Neural cell (in vitro differentiated cells): ENCODE results near the gene ARID1B. TPM values are rescaled to one million over a fixed set of nuclear protein-coding genes. Genes with fewer than 3 reads are reported as not detected.

Experiments used
- H2AFZ ChIP-seq: fragments of 200-600, 300-800 bp; sonication (generic), shearing (Covaris generic); 2 replicates; pipeline ENCODE4 v1.6.0; 2014; ENCODE audit warnings: low read depth, mild to moderate bottlenecking, antibody characterized with exemption, low read length, moderate library complexity
- H3F3A ChIP-seq: fragments of 200-600 bp; shearing (Covaris generic); 2 replicates; pipeline ENCODE4 v1.6.1; 2016; ENCODE audit warnings: mild to moderate bottlenecking, moderate library complexity, mixed read lengths, antibody characterized with exemption, low read length; ENCODE audit not compliant: insufficient read depth, poor library complexity, severe bottlenecking
- H3K27ac ChIP-seq: fragments of 200-600, 300-800 bp; sonication (generic), shearing (Covaris generic); 2 replicates; pipeline ENCODE4 v1.5.1; 2014; ENCODE audit warnings: mild to moderate bottlenecking, low read length, moderate library complexity
- H3K27me3 ChIP-seq: fragments of 300-800, 200-600 bp; sonication (generic), shearing (Covaris generic); 2 replicates; pipeline ENCODE4 v1.6.0; 2014; ENCODE audit warnings: mild to moderate bottlenecking, low read depth, low read length, moderate library complexity; ENCODE audit not compliant: insufficient read depth
- H3K36me3 ChIP-seq: fragments of 300-800, 200-600 bp; sonication (generic), shearing (Covaris generic); 2 replicates; pipeline ENCODE4 v1.5.1; 2014; ENCODE audit warnings: mild to moderate bottlenecking, antibody characterized with exemption, low read length, moderate library complexity; ENCODE audit not compliant: insufficient read depth
- H3K4me2 ChIP-seq: fragments of 300-800, 200-600 bp; sonication (generic), shearing (Covaris generic); 2 replicates; pipeline ENCODE4 v1.6.0; 2014; ENCODE audit warnings: mild to moderate bottlenecking, low read length
- H3K4me3 ChIP-seq: fragments of 300-800, 200-600 bp; sonication (generic), shearing (Covaris generic); 2 replicates; pipeline ENCODE4 v1.5.1; 2014; ENCODE audit warnings: mild to moderate bottlenecking, low read length, moderate library complexity
- H3K79me2 ChIP-seq: fragments of 200-600 bp; shearing (Covaris generic); replicated peaks from 2 replicates; pipeline ENCODE4 v1.6.0; 2014; ENCODE audit warnings: mild to moderate bottlenecking, low read length, moderate library complexity; ENCODE audit not compliant: insufficient read depth
- H3K9ac ChIP-seq: fragments of 300-800, 200-600 bp; sonication (generic), shearing (Covaris generic); 2 replicates; pipeline ENCODE4 v1.6.1; 2016; ENCODE audit warnings: mild to moderate bottlenecking, low read length, mixed read lengths
- H3K9me2 ChIP-seq: fragments of 200-600 bp; shearing (Covaris generic); 2 replicates; pipeline ENCODE4 v1.6.1; 2016; ENCODE audit warnings: mild to moderate bottlenecking, low read length, mixed read lengths; ENCODE audit not compliant: insufficient read depth
- H3K9me3 ChIP-seq: fragments of 200-600, 300-800 bp; sonication (generic), shearing (Covaris generic); 2 replicates; pipeline ENCODE4 v1.6.1; 2016; ENCODE audit warnings: mild to moderate bottlenecking, mixed run types, low read length, moderate library complexity, mixed read lengths
- H4K20me1 ChIP-seq: fragments of 200-600 bp; shearing (Covaris generic); 2 replicates; pipeline ENCODE4 v1.6.1; 2016; ENCODE audit warnings: mild to moderate bottlenecking, mixed run types; ENCODE audit not compliant: insufficient read depth
- CTCF ChIP-seq: fragments of 450-650 bp; IDR thresholded peaks from 2 replicates; pipeline ENCODE4 v1.5.1; 2014; ENCODE audit warnings: antibody characterized with exemption, mild to moderate bottlenecking, moderate library complexity; ENCODE audit not compliant: poor library complexity, severe bottlenecking
- EP300 ChIP-seq: fragments of 450-650 bp; conservative IDR thresholded peaks from 2 replicates; pipeline ENCODE4 v1.6.1; 2014; ENCODE audit warnings: antibody characterized with exemption, mild to moderate bottlenecking, moderate library complexity; ENCODE audit not compliant: poor library complexity, severe bottlenecking
- EZH2 ChIP-seq: fragments of 200-600, 300-800 bp; shearing (Covaris generic), sonication (generic); IDR thresholded peaks from 2 replicates; pipeline ENCODE4 v1.6.1; 2014; ENCODE audit warnings: antibody characterized with exemption, low read length, borderline replicate concordance, mild to moderate bottlenecking; ENCODE audit not compliant: insufficient read depth, poor library complexity, severe bottlenecking
- MXI1 ChIP-seq: fragments of 450-650 bp; conservative IDR thresholded peaks from 2 replicates; pipeline ENCODE4 v1.6.1; 2014; ENCODE audit warnings: antibody characterized with exemption, mild to moderate bottlenecking; ENCODE audit not compliant: poor library complexity, severe bottlenecking
- POLR2AphosphoS5 ChIP-seq: IDR thresholded peaks from 2 replicates; pipeline ENCODE4 v1.6.1; 2012
- RAD21 ChIP-seq: fragments of 450-650 bp; conservative IDR thresholded peaks from 2 replicates; pipeline ENCODE4 v1.6.1; 2014; ENCODE audit warnings: antibody characterized with exemption, mild to moderate bottlenecking, moderate library complexity
- REST ChIP-seq: IDR thresholded peaks from 2 replicates; pipeline ENCODE4 v1.6.1; 2012; ENCODE audit warnings: borderline replicate concordance
- SMC3 ChIP-seq: fragments of 450-650 bp; conservative IDR thresholded peaks from 2 replicates; pipeline ENCODE4 v1.6.1; 2014; ENCODE audit warnings: antibody characterized with exemption, mild to moderate bottlenecking, moderate library complexity; ENCODE audit not compliant: poor library complexity
- TAF1 ChIP-seq: IDR thresholded peaks from 2 replicates; pipeline ENCODE4 v1.6.1; 2012; ENCODE audit warnings: low read depth
- polyA plus RNA-seq: library from polyadenylated mRNA; depleted of rRNA; stranded (reverse); fragments of >200 nt; gene quantifications from 2 replicates; pipeline ENCODE4 v1.2.3, GENCODE V29; 2014

The ARID1B gene
- polyA plus RNA-seq, 1 donor from 2014 or later: 35.0 TPM

GRCh38 chr6:157226026-157226625, 448.9 kb downstream of the ARID1B start:
- Histone ChIP-seq H4K20me1 (no peaks in the 10 kb centered on the region), H3K9ac (no peak overlapping the region), H3K4me2 (no peak overlapping the region), H3F3A (no peaks in the 10 kb centered on the region), H3K27ac (no peak overlapping the region), H2AFZ (no peak overlapping the region), H3K4me3 (no peak overlapping the region), H3K9me3 (no peaks in the 10 kb centered on the region), H3K27me3 (no peaks in the 10 kb centered on the region), H3K36me3 (no peaks in the 10 kb centered on the region), H3K9me2 (no peaks in the 10 kb centered on the region), H3K79me2 (no peaks in the 10 kb centered on the region)
- TF ChIP-seq RAD21: no peak
- TF ChIP-seq MXI1: no peak
- no peak for TF ChIP-seq TAF1
- TF ChIP-seq REST: no peak
- TF ChIP-seq SMC3: no peak
- TF ChIP-seq EP300: no peak
- no peak for TF ChIP-seq POLR2AphosphoS5
- no peak for TF ChIP-seq CTCF
- TF ChIP-seq EZH2: no peak

DNA sequence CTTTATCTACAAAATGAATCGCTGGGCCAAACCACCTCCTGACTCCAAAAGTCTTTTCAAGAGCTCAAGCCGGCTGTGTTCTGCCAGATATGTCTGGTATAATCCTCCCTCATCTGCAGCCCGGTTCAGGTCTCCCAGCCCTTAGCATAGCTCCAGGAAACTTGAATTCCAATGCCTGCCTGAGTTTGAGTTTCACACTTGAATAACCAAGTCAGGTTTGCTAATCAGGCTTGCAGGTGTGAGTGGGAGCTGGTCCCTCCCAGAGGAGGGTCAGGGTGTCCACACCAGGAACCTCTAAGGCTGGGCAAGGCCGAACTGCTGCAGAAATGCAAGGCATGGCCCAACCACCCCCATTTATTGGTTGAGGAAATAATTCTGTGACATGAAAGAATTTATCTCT, 449.6 kb downstream of the ARID1B start:
- TF ChIP-seq REST: no peak
- no peak for TF ChIP-seq POLR2AphosphoS5
- TF ChIP-seq EP300: no peak
- TF ChIP-seq SMC3: no peak
- TF ChIP-seq MXI1: no peak
- TF ChIP-seq RAD21: no peak
- no peak for TF ChIP-seq TAF1
- TF ChIP-seq CTCF: no peak
- no peak for TF ChIP-seq EZH2

More for the DNA sequence above, 449.6 kb downstream of the ARID1B start:
- H3F3A ChIP-seq: no peaks in the 10 kb centered on the region
- H3K9me2 ChIP-seq: no peaks in the 10 kb centered on the region
- H3K36me3 ChIP-seq: no peaks in the 10 kb centered on the region
- no peak overlapping the region for H3K4me2 ChIP-seq
- H3K79me2 ChIP-seq: no peaks in the 10 kb centered on the region
- no peaks in the 10 kb centered on the region for H3K27me3 ChIP-seq
- H3K9ac ChIP-seq: no peak overlapping the region
- no peaks in the 10 kb centered on the region for H3K9me3 ChIP-seq
- no peak overlapping the region for H2AFZ ChIP-seq
- H4K20me1 ChIP-seq: no peaks in the 10 kb centered on the region
- H3K27ac ChIP-seq: no peak overlapping the region
- H3K4me3 ChIP-seq: no peak overlapping the region
